GM12878 (cell line): Measurements from ENCODE around the gene UQCRQ. TPM values are rescaled to one million over a fixed set of nuclear protein-coding genes. Genes with fewer than 3 reads are reported as not detected.

Source experiments
- ATAC-seq: fragments of 200-7000 bp; cut with Tn5 transposase; 3 replicates; pipeline ENCODE4 v1.9.1; 2020; ENCODE audit warnings: mild to moderate bottlenecking, moderate library complexity
- BruUV-seq: library from RNA; stranded (reverse); fragments of 400-500 nt; replicated peaks from 2 replicates; lab custom pipeline; 2021; lab: Mats Ljungman, UMichigan
- CTCF ChIA-PET: fragments of 300-600 bp; sonication (Branson Sonifier 250); formaldehyde crosslinking; extraction: SDS; loops from one replicate; lab custom pipeline; 2021; ENCODE audit warnings: inconsistent platforms; lab: Yijun Ruan, JAX
- POLR2A ChIA-PET: fragments of 350-600 bp; formaldehyde crosslinking; extraction: SDS; loops from one replicate; lab custom pipeline; 2021; ENCODE audit warnings: inconsistent platforms; lab: Charles Lee
- RAD21 ChIA-PET: fragments of 300-600 bp; sonication (Branson Sonifier 250); formaldehyde crosslinking; loops from one replicate; lab custom pipeline; 2023; ENCODE audit warnings: antibody characterized with exemption; ENCODE audit not compliant: unreplicated experiment; lab: Charles Lee
- SMC1A ChIA-PET: fragments of 300-600 bp; sonication (Branson Sonifier 250); formaldehyde crosslinking; loops from one replicate; lab custom pipeline; 2023; ENCODE audit not compliant: unreplicated experiment, uncharacterized antibody; lab: Charles Lee
- DNase-seq: peaks from one replicate; pipeline ENCODE4 v3.0.0-alpha.2; 2011; ENCODE audit warnings: low read depth, low spot score
- FAIRE-seq: peaks from 3 replicates; lab custom pipeline; 2011; peaks lifted over from hg19 to GRCh38; lab: Jason Lieb, UNC
- H2AFZ ChIP-seq: 2 replicates; pipeline ENCODE4 v1.6.0; 2011; ENCODE audit warnings: low read depth, low read length, control low read depth; ENCODE audit not compliant: control insufficient read depth
- H3K27ac ChIP-seq: 2 replicates; pipeline ENCODE4 v1.5.1; 2011; ENCODE audit warnings: control low read depth; ENCODE audit not compliant: control insufficient read depth, insufficient read depth
- H3K27me3 ChIP-seq, 2 experiments: replicated peaks in 1 of 2; 2 replicates each; pipeline versions ENCODE4 v1.6.0 to v1.6.1; 2011; ENCODE audit warnings: low read length in 1 of 2; ENCODE audit not compliant: control insufficient read depth in 2 of 2, insufficient read depth in 2 of 2
- H3K36me3 ChIP-seq, 2 experiments: 2 replicates each; pipeline ENCODE4 v1.5.1; 2011; ENCODE audit warnings: low read length in 1 of 2; ENCODE audit not compliant: control insufficient read depth in 2 of 2, insufficient read depth in 2 of 2
- H3K4me1 ChIP-seq: 2 replicates; pipeline ENCODE4 v1.6.1; 2011; ENCODE audit warnings: mild to moderate bottlenecking, low read length, moderate library complexity, mixed read lengths; ENCODE audit not compliant: control insufficient read depth, insufficient read depth
- H3K4me2 ChIP-seq: 2 replicates; pipeline ENCODE4 v1.6.0; 2011; ENCODE audit warnings: control low read depth; ENCODE audit not compliant: control insufficient read depth, insufficient read depth
- H3K4me3 ChIP-seq: fragments of 200-600 bp; sonication (generic); 2 replicates; pipeline ENCODE4 v1.5.1; 2016
- H3K79me2 ChIP-seq: 2 replicates; pipeline ENCODE4 v1.6.0; 2011; ENCODE audit warnings: low read length; ENCODE audit not compliant: control insufficient read depth, insufficient read depth
- H3K9ac ChIP-seq: 2 replicates; pipeline ENCODE4 v1.8.0; 2011; ENCODE audit warnings: low read length, control low read depth, mixed read lengths; ENCODE audit not compliant: control insufficient read depth, insufficient read depth
- H3K9me3 ChIP-seq: replicated peaks from 3 replicates; pipeline ENCODE4 v1.5.1; 2011; ENCODE audit warnings: mild to moderate bottlenecking, low read length; ENCODE audit not compliant: control insufficient read depth, insufficient read depth
- H4K20me1 ChIP-seq: 2 replicates; pipeline ENCODE4 v1.6.0; 2011; ENCODE audit not compliant: control insufficient read depth, insufficient read depth
- ATF7 ChIP-seq: fragments of 450-650 bp; IDR thresholded peaks from 2 replicates; pipeline ENCODE4 v1.6.1; 2016; ENCODE audit warnings: low read depth, mild to moderate bottlenecking
- BHLHE40 ChIP-seq, 2 experiments: fragments of 450-650 bp in 1 of 2; IDR thresholded peaks; 2 replicates each; pipeline ENCODE4 v1.6.1; 2011 to 2017; ENCODE audit warnings: low read depth in 2 of 2, borderline replicate concordance in 1 of 2, improper control_type of control experiment in 1 of 2, low read length in 1 of 2, mild to moderate bottlenecking in 1 of 2
- CHD2 ChIP-seq: IDR thresholded peaks from 2 replicates; pipeline ENCODE4 v1.6.1; 2011; ENCODE audit warnings: low read depth, low read length, improper control_type of control experiment, borderline replicate concordance
- IRF4 ChIP-seq: IDR thresholded peaks from 2 replicates; pipeline ENCODE4 v1.6.1; 2011; ENCODE audit warnings: low read depth, low read length
- JUND ChIP-seq: IDR thresholded peaks from 2 replicates; pipeline ENCODE4 v1.6.1; 2012; ENCODE audit warnings: low read depth, mild to moderate bottlenecking, low read length, improper control_type of control experiment, moderate library complexity
- MXI1 ChIP-seq: fragments of 150-350 bp; IDR thresholded peaks from 2 replicates; pipeline ENCODE4 v1.6.1; 2011; ENCODE audit warnings: low read depth, mild to moderate bottlenecking, inconsistent platforms, low read length, improper control_type of control experiment
- NFIC ChIP-seq: IDR thresholded peaks from 2 replicates; pipeline ENCODE4 v1.6.1; 2012; ENCODE audit warnings: low read depth, mild to moderate bottlenecking, inconsistent platforms, low read length, moderate library complexity
- NRF1 ChIP-seq: conservative IDR thresholded peaks from 2 replicates; pipeline ENCODE4 v1.6.1; 2011; ENCODE audit warnings: mild to moderate bottlenecking, low read depth, low read length, improper control_type of control experiment
- POLR2AphosphoS2 ChIP-seq: IDR thresholded peaks from 2 replicates; pipeline ENCODE4 v1.6.1; 2011; ENCODE audit warnings: low read depth, mild to moderate bottlenecking, low read length, improper control_type of control experiment, moderate library complexity
- PRDM15 ChIP-seq: fragments of 450-650 bp; formaldehyde crosslinking; IDR thresholded peaks from 2 replicates; pipeline ENCODE4 v1.4.0; 2020; ENCODE audit warnings: mild to moderate bottlenecking, moderate library complexity
- RELA ChIP-seq: fragments of 450-650 bp; IDR thresholded peaks from 2 replicates; pipeline ENCODE4 v1.8.0; 2014; ENCODE audit warnings: borderline replicate concordance; ENCODE audit not compliant: partially characterized antibody
- SPI1 ChIP-seq: IDR thresholded peaks from 2 replicates; pipeline ENCODE4 v1.6.1; 2011; ENCODE audit warnings: low read depth, mild to moderate bottlenecking, low read length, moderate library complexity, borderline replicate concordance; ENCODE audit not compliant: insufficient read depth
- WGBS: methylation state at CpG from one replicate; pipeline ENCODE4 v1.1.6; 2016; ENCODE audit warnings: low lambda C conversion rate; ENCODE audit not compliant: insufficient replicate concordance, insufficient coverage; ENCODE audit errors: missing lambda C conversion rate; 5-methylcytosine and 5-hydroxymethylcytosine counted together
- in situ Hi-C: fragments of 300-500 bp; cut with MboI; formaldehyde crosslinking; loops from 9 replicates; pipeline ENCODE4 v1.14.3; 2018; ENCODE audit warnings: mixed read lengths
- intact Hi-C: fragments of 100-400 bp; cut with micrococcal nuclease; formaldehyde crosslinking; loops from one replicate; pipeline ENCODE4 v1.14.2; 2022; ENCODE audit not compliant: unreplicated experiment
- polyA plus RNA-seq, 11 experiments: library from polyadenylated mRNA; depleted of rRNA in 4 of 11; unstranded in 6 of 11; stranded (reverse) in 5 of 11; fragments of >200 nt; fragmentation: Nextera tagmentation in 4 of 11; fragmentation: Illumina TruSeq in 1 of 11; extraction: Ambion mirVana in 4 of 11; extraction: Trizol in 1 of 11; gene quantifications; 1 replicate in 1 of 11; 2 replicates in 10 of 11; pipeline versions ENCODE4 v1.2.1 to v1.2.3, GENCODE V29; 2011 to 2016; ENCODE audit warnings: inconsistent platforms in 2 of 11, missing spikeins in 2 of 11, low read depth in 1 of 11
- total RNA-seq, 4 experiments: library from RNA; depleted of rRNA in 3 of 4; stranded (reverse); fragments of >200 nt in 3 of 4; fragmentation: Illumina TruSeq in 1 of 4; extraction: Trizol in 1 of 4; gene quantifications; 2 replicates each; pipeline versions ENCODE4 v1.2.1 to v1.2.3, GENCODE V29; 2013 to 2021

Gene UQCRQ
- total and polyA plus RNA-seq, 10 of the 15 experiments (the other 5 are each of a cell fraction or from before 2014, with no cell fraction given), result 121 to 1,579 (median 408) TPM

GRCh38 chr5:132887283-132887682 is 20.8 kb downstream of the UQCRQ start:
- in situ Hi-C loops, result no loop called here
- Histone ChIP-seq H3K4me2 (no peak overlapping the region), H3K9me3 (no peaks in the 10 kb centered on the region), H4K20me1 (no peaks in the 10 kb centered on the region), H3K4me3 (no peak overlapping the region), H3K4me1 (no peaks in the 10 kb centered on the region), H3K36me3 (peaks cover 4 to 14% of the 10 kb centered on the region in 2 experiments; a peak in 3 of 4 replicates), H2AFZ (no peak overlapping the region), H3K27me3 (no peaks in the 10 kb centered on the region), H3K27ac (no peak overlapping the region), H3K79me2 (no peaks in the 10 kb centered on the region), H3K9ac (no peak overlapping the region)
- ATAC-seq (no peak), FAIRE-seq (no peak), DNase-seq (no peak)
- POLR2A ChIA-PET, result no interaction called here
- no TSS peak for BruUV-seq
- SMC1A ChIA-PET, result interaction anchor here (0.8 kb wide), 1 partner anchor 72 kb away, joined by 3 read pairs; no protein-coding TSS in a partner anchor
- TF ChIP-seq CHD2, result no peak
- 0% methylated on average over 1 of the region's 1 CpG for WGBS
- intact Hi-C loops, result loop anchor here (10.0 kb wide), 1 partner anchor 272 kb away; no protein-coding TSS in a partner anchor
- RAD21 ChIA-PET, result no interaction called here
- CTCF ChIA-PET, result interaction anchor here (1.4 kb wide), 1 partner anchor 649 kb away, joined by 4 read pairs; no protein-coding TSS in a partner anchor

DNA sequence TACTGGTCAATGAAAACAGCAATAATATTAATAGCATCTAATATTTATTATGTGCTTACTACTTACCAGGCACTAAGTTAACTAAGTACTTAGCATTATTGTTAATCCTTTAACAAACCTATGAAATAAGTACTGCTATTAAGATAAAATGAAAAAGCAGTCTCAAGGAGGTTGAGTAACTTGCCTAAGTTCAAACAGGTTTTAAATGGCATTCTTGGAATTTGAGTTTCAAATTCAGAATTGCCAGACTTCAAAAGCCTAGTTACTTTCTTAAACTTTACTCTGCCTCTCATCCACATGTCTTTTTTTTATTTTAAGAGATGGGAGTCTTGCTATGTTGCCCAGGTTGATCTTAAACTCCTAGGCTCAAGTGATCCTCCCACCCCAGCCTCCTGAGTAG is 23.1 kb downstream of the UQCRQ start:
- no peak overlapping the region for H3K4me2 ChIP-seq
- FAIRE-seq, result no peak
- ATAC-seq, result no peak
- no peaks in the 10 kb centered on the region for H3K79me2 ChIP-seq
- SMC1A ChIA-PET, result no interaction called here
- H3K4me3 ChIP-seq, result no peak overlapping the region
- H3K4me1 ChIP-seq, result no peaks in the 10 kb centered on the region
- no peak overlapping the region for H3K27ac ChIP-seq
- no peak overlapping the region for H3K9ac ChIP-seq
- no peak overlapping the region for H2AFZ ChIP-seq
- intact Hi-C loops, result loop anchor here (10.0 kb wide), 1 partner anchor 275 kb away; no protein-coding TSS in a partner anchor
- H3K27me3 ChIP-seq, result no peaks in the 10 kb centered on the region
- CTCF ChIA-PET, result interaction anchor here (1.2 kb wide), 1 partner anchor 11 kb away, joined by 3 read pairs; no protein-coding TSS in a partner anchor
- H4K20me1 ChIP-seq, result no peaks in the 10 kb centered on the region
- DNase-seq, result no peak
- peaks cover 4 to 14% of the 10 kb centered on the region in 2 experiments; a peak in 3 of 4 replicates for H3K36me3 ChIP-seq
- no TSS peak for BruUV-seq
- in situ Hi-C loops, result no loop called here
- POLR2A ChIA-PET, result interaction anchor here (0.5 to 0.6 kb wide), 2 partner anchors 8 to 43 kb away, joined by 3 to 4 read pairs; no protein-coding TSS in a partner anchor
- RAD21 ChIA-PET, result no interaction called here
- H3K9me3 ChIP-seq, result no peaks in the 10 kb centered on the region
- TF ChIP-seq RELA (no peak), JUND (no peak), BHLHE40 (IDR thresholded peaks at IDR 0.05; ENCODE audit: borderline replicate concordance in 1 of 2, low read depth in 2 of 2, low read length in 1 of 2) (no peak), MXI1 (no peak), SPI1 (no peak), POLR2AphosphoS2 (no peak), PRDM15 (CRISPR knock-in tag) (no peak), ATF7 (no peak), NRF1 (no peak), NFIC (no peak), IRF4 (no peak)
